IPS DF 4.7 (cell line): ENCODE results near the gene SLC43A2.

ENCODE experiments used
- DNase-seq: peaks from one replicate; pipeline ENCODE4 v3.0.0-alpha.2; 2013; ENCODE audit warnings: low spot score; ENCODE audit errors: extremely low read depth

Gene SLC43A2

GRCh38 chr17:1562176-1562643, 66.4 kb downstream of the SLC43A2 start:
- DNase-seq: no peak

- no peak for DNase-seq
Measured at GRCh38 chr17:1561420-1562175, 67.0 kb downstream of the SLC43A2 start.

DNA sequence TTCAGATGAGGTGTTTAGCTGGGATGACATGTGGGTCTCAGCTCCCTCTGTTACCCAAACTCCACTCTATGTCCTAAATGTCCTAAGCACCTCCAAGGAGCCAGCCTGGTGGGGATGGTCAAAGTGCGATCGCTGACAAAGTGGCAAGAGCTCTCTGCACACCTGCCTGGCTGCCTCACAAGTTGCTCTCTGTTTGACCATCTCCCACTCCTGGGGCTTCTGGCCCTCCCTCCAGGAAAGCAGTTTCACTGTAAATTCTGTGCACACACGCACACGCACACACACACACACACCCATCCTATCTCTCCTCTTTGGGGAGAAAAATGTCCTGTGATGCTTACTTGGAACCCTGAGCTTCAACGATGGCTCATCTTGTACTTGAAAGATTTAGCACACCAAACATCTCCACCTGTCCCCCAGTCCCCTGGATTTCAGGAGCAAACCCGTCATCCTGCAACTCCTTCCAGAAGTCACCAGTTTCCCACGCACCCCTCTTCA, 67.7 kb downstream of the SLC43A2 start:
- DNase-seq: no peak

DNA sequence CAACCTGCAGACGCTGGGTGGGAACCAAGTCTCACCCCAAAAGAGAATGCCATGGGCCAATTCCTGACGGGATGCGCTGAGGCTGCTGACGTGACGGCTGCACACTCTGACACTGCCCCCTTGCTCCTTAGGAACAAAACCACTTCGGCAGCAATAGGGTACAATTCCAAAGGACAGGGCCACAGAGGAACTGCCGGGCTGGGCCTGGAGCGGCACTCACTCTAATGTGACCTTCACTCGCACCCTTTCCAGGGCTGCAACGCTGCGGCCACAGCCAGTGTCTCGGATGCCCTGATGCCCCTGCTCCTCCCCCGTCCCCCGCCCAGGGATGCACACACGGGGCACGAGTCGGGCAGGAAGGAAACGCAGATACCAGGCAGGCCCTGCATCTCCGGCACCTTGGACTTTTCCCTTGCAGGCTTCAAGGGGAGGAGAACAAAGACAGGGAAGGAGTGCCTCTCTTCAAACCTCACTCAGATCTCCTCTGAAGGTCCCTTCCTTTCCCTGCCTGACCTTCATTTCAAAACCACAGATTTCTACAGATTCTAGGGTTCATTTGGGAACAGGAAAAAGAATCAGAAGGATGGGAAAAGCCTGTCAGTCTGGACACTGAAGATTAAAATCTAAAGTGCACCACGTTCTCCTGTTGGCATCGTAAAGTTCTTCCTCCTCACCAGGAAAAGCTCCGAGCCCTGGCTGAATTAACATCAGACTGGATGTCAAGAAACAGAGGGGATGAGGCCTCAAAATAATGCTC, 68.4 kb downstream of the SLC43A2 start:
- DNase-seq: no peak

DNA sequence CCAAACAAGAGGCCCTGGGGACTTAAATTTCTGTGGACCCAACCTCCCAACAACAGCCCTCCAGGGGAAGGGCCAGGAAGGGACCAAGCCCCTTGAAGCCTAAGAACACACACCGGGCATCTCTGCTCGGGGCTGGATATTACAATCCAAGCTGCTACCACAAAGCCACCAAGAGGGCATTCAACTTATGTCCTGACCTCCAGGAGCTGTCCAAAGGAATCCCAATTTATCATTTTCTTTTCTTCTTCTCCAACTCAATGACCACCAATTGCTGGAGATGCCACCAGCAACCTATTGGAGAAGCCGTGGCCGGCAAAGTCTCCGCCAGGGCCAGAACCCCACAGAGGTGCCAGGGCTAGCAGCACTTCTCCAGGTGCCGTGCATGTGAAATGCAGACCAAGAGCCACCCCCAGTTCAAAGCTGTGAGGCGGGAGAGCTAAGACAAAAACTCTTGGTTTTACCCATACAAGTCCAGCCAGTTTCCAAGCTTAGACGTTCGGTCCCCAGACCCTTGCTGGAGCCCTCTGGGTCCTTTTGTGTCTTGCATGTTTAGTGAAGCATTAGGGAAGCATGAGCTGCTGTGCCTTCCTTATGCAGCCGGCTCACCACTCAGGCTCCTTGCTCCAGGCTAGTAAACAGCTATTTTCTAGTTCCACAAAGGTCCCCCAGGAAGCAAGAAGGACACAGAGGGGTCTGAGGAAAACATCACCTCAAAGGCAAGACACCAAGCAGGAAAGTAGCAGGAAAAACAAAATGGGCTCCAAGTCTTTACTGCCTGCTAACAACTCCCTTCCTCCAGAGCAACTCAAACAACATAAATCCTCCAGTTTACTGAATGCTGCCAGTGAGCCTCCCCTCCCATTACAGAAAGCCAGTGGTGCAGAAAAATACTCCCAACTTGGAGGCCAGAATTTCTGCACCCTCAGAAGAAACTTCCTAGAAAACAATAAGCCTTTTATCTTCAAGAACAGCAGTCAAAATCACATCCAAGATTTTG, 69.3 kb downstream of the SLC43A2 start:
- no peak for DNase-seq

DNA sequence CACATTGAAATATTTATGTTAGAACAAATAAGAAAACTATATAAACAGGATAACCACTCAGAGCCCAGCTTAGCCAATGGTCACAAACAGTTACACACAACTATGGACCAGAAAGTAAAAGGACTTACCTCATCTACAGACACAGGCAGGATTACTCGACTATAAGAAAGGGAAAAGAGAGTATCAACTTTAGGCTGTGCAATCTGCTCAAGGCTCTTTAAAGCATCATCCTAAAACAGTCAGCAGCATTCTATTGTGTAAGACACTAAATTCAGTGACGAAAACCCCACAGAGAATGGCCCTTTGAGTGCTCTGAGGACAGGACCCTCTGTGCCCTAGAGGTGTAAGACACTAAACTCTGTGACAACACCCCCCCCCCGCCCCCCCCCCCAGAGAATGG, 70.2 kb downstream of the SLC43A2 start:
- DNase-seq: no peak

- DNase-seq: no peak
Measured at GRCh38 chr17:1557355-1558095, 71.1 kb downstream of the SLC43A2 start.

DNA sequence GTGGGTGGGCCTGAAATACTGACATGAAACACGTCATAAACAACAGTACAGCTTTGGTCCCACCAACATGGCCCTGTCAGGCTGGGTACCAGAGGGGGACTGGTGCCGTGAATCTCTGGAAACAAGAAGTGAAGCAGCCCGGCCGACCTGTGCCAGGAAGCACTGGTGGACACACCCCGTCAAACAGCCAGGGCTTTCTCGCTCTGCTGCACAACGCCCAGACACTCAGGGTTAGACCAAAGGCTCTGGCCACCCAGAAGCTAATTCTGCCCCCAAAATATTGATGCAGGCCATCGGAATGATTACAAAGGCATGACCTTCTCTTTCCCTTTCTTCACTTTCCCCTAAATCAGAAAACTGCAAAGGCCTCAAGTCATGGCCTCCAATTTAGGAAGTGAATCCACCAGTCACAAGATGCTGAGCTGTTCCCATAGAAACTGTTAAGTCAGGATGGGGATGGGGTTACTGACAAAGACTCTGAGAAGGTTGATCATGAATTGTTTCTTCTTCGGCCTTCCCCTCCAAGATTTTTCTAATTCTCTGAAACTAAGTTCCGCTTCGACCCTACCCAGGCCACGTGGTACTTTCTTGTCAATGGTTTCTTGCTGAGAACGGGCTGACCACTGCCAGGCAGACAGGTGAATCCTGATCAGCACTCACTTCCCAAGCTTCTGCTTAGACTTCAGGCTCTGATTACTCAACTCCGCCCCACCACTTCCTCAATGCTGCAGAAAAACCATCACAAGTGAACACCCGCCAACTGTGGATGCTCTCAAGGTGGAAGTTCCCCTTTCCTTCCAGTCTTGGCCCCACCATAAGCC, 72.8 kb downstream of the SLC43A2 start:
- no peak for DNase-seq

- DNase-seq: no peak
Measured at GRCh38 chr17:1554751-1555540, 73.7 kb downstream of the SLC43A2 start.

DNA sequence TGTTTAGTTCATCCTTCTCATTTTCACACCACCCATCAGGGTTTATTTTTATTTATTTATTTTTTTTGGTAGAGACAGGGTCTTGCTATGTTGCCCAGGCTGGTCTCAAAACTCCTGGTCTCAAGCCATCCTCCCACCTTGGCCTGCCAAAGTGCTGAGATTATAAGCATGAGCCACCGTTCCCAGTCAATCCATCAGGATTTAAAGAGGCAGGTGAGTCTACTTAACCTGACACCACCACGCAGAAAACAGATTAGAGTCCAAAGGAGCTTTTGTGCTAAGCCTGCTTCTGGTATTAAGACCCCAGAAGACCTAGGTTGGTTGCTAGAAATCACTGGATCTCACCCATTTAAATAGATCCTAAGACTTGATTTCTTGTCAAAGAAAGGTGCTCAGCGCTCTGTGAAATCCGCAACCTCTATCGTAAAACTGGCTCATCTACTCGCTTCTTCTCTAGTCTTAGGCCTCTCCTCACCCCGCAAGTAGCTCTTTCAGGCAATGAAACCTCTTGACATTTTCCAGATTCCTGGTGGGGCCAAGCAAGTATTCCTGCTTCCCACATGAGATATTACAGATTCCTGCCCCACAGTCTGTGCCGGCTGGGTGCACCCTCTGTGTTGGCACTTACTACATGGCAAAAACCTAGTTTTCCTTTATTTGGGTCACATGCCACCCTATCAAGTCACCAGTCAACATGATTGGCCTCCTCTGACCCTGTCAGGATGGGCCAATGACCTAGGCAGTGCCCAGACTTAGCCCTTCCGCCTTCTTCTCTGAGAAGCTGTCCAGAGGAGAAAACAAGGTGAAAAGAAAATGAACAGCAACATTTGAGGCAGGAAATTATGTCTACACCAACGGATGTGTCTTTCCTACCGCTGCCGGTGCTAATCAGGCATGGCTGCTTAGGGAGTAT, 75.0 kb downstream of the SLC43A2 start:
- no peak for DNase-seq

DNA sequence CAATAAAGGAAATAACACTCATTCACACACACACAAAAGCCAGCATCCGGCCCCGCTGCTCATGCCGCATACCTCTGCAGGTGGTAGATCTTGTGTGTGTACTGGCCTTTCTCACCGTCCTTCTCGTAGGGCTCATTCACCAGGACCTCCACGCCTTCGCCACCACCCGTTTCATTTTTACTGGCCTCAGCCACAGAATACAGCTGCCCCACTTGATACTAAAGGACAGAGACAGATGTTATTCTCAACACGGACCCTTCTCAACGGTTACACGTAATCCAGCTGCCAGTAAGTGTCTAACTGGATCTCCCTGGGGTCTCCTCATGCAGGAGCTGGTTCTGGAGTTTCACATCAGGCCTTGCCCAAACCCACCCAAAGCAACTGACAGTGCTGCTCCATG, 75.7 kb downstream of the SLC43A2 start:
- DNase-seq: no peak

DNA sequence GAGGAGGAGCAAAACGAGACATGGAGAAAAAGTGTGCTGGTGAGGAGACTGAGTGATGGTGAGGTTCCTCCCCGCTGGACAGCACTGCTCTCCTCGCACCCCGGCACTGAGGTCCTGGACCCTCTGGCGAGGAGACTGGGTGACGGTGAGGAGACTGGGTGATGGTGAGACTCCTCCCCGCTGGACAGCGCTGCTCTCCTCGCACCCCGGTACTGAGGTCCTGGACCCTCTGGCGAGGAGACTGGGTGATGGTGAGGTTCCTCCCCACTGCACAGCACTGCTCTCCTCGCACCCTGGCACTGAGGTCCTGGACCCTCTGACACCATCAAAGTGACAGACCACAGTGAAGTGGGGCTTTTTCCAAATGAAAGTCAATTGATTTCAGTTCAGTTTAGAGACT, 76.9 kb downstream of the SLC43A2 start:
- no peak for DNase-seq

DNA sequence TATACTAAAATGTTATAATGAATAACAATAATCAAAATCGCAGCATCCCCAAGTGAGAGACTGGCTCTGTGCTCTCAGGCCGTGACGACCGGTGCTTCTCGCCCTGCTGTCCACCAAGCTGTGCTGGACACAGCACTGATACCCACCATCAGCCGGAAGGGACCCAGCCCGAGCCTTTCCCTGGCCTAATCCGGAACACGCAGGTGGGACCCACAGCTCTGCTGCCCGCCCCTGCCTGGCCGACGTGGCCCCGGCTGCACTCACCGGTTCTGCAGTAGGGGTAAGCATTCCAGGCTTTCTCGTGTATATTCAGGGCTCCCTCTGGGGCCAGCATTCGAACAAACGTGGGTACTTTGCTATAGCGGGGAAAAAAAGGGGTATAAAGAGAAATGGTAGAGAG, 80.6 kb downstream of the SLC43A2 start:
- no peak for DNase-seq

DNA sequence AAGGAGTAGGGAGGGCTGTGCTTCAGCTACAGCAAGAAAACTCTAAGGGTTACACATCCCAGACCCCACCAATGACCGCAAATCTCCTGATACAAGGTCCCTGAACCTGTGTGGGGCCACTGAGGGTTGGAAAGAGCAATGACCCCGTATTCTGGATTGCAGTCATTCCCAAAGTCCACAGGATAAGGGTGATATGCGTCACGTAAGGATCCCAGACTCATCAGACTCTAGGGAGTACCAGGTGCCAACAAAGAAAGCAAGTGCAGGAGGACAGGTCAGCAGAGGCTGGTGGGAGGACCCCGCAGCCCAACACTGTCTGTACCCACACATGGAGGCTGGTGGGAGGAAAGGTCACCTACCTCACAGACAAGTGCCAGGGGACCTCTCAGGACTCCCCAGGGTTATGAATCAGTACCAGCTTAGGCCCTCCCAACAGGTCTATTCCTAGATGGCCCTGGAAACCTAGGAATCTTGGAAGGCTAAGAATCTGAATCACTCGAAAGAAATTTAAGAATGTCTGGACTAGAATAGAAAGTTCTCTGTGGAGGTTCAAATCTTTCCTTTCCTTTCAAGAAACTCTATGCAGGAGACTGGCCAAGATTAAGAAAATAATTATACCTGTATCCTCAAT, 82.2 kb downstream of the SLC43A2 start:
- DNase-seq: no peak

GRCh38 chr17:1545618-1546017, 83.0 kb downstream of the SLC43A2 start:
- DNase-seq: no peak

GRCh38 chr17:1542316-1542715, 86.3 kb downstream of the SLC43A2 start:
- DNase-seq: no peak

- DNase-seq: no peak
Measured at GRCh38 chr17:1541367-1541904, 87.2 kb downstream of the SLC43A2 start.
